Measurements from ENCODE around the gene CBLL2. TPM values are rescaled to one million over a fixed set of nuclear protein-coding genes. Genes with fewer than 3 reads are reported as not detected.

The CBLL2 gene
- total RNA-seq, 1 donor from 2014 or later = not detected

GRCh38 chrX:22315151-22315550 is 42.4 kb downstream of the CBLL2 start:
- ATAC-seq = no peak
- H3K4me1 ChIP-seq = no peaks in the 10 kb centered on the region
- intact Hi-C loops (cut with DNase I) = no loop called here
- H3K9me3 ChIP-seq = no peaks in the 10 kb centered on the region
- H3K4me3 ChIP-seq = no peak overlapping the region
- no peak for TF ChIP-seq CTCF (IDR thresholded peaks at IDR 0.05)
- H3K36me3 ChIP-seq = no peaks in the 10 kb centered on the region
- no peaks in the 10 kb centered on the region for H3K27me3 ChIP-seq
- H3K27ac ChIP-seq = no peak overlapping the region
- DNase-seq = no peak

- TF ChIP-seq CTCF (IDR thresholded peaks at IDR 0.05) = no peak
- H3K9me3 ChIP-seq = no peaks in the 10 kb centered on the region
- no peaks in the 10 kb centered on the region for H3K27me3 ChIP-seq
- H3K27ac ChIP-seq = no peak overlapping the region
- H3K4me3 ChIP-seq = no peak overlapping the region
- DNase-seq = no peak
- H3K4me1 ChIP-seq = no peaks in the 10 kb centered on the region
- ATAC-seq = no peak
- intact Hi-C loops (cut with DNase I) = no loop called here
- H3K36me3 ChIP-seq = no peaks in the 10 kb centered on the region
Observed at GRCh38 chrX:22320236-22320873, 47.6 kb downstream of the CBLL2 start.

GRCh38 chrX:22323541-22323940 is 50.8 kb downstream of the CBLL2 start:
- ATAC-seq = no peak
- TF ChIP-seq CTCF (IDR thresholded peaks at IDR 0.05) = no peak
- Histone ChIP-seq H3K27me3 (no peaks in the 10 kb centered on the region), H3K9me3 (no peaks in the 10 kb centered on the region), H3K4me3 (no peak overlapping the region), H3K36me3 (no peaks in the 10 kb centered on the region), H3K27ac (no peak overlapping the region), H3K4me1 (no peaks in the 10 kb centered on the region)
- intact Hi-C loops (cut with DNase I) = no loop called here
- DNase-seq = no peak

Other genes with a start within 250 kb of the CBLL2 start
- gene PHEX, start 240.6 kb upstream of the CBLL2 start, total RNA-seq = 0.93 TPM

Data from upper lobe of right lung (tissue), 1 donor.